Endothelial cell (in vitro differentiated cells): ENCODE results near the gene TPST1. TPM values are rescaled to one million over a fixed set of nuclear protein-coding genes. Genes with fewer than 3 reads are reported as not detected.

ENCODE experiments used
- DNase-seq: peaks from one replicate; pipeline ENCODE4 v3.0.0; 2021; ENCODE audit warnings: low spot score
- H3K27ac Mint-ChIP-seq: one replicate; pipeline ENCODE4 v1.8.0; 2021; ENCODE audit warnings: mixed read lengths, inconsistent platforms; ENCODE audit not compliant: unreplicated experiment
- H3K27me3 Mint-ChIP-seq: one replicate; pipeline ENCODE4 v1.8.0; 2021; ENCODE audit warnings: mild to moderate bottlenecking, moderate library complexity, mixed read lengths, inconsistent platforms; ENCODE audit not compliant: unreplicated experiment
- H3K36me3 Mint-ChIP-seq: one replicate; pipeline ENCODE4 v1.8.0; 2021; ENCODE audit warnings: mild to moderate bottlenecking, low read depth, mixed read lengths, inconsistent platforms; ENCODE audit not compliant: unreplicated experiment
- H3K4me1 Mint-ChIP-seq: one replicate; pipeline ENCODE4 v1.8.0; 2021; ENCODE audit warnings: mild to moderate bottlenecking, mixed read lengths, inconsistent platforms; ENCODE audit not compliant: unreplicated experiment
- H3K4me3 Mint-ChIP-seq: one replicate; pipeline ENCODE4 v1.8.0; 2021; ENCODE audit warnings: mild to moderate bottlenecking, mixed read lengths, inconsistent platforms; ENCODE audit not compliant: unreplicated experiment
- H3K9me3 Mint-ChIP-seq: one replicate; pipeline ENCODE4 v1.8.0; 2021; ENCODE audit warnings: mixed read lengths, inconsistent platforms; ENCODE audit not compliant: unreplicated experiment
- CTCF ChIP-seq: fragments of 200-600 bp; sonication (generic); IDR thresholded peaks from one replicate; pipeline ENCODE4 v1.5.0; 2021; ENCODE audit warnings: antibody characterized with exemption; ENCODE audit not compliant: unreplicated experiment
- total RNA-seq: library from RNA; stranded (reverse); fragmentation: NEBNext Ultra II Directional; extraction: Animal tissue kit (Norgen Biotek cat#: 25700); gene quantifications from one replicate; pipeline ENCODE4 v1.2.1, GENCODE V29; 2021; ENCODE audit not compliant: unreplicated experiment

TPST1 gene
- total RNA-seq, 1 donor from 2014 or later, result 17.7 TPM

- Mint-ChIP-seq H3K4me3 (no peak overlapping the region), H3K36me3 (peaks cover 3% of the 10 kb centered on the region), H3K9me3 (no peaks in the 10 kb centered on the region), H3K27me3 (peaks cover 2% of the 10 kb centered on the region), H3K27ac (no peak overlapping the region), H3K4me1 (no peaks in the 10 kb centered on the region)
- no peak for TF ChIP-seq CTCF
- DNase-seq, result no peak
Observed at GRCh38 chr7:66303454-66304155, 98.5 kb downstream of the TPST1 start.

- no peaks in the 10 kb centered on the region for H3K9me3 Mint-ChIP-seq
- no peak for TF ChIP-seq CTCF
- DNase-seq, result no peak
- H3K27ac Mint-ChIP-seq, result no peak overlapping the region
- H3K27me3 Mint-ChIP-seq, result peaks cover 2% of the 10 kb centered on the region
- H3K4me3 Mint-ChIP-seq, result no peak overlapping the region
- peaks cover 1% of the 10 kb centered on the region for H3K36me3 Mint-ChIP-seq
- peaks cover 3% of the 10 kb centered on the region for H3K4me1 Mint-ChIP-seq
Observed at GRCh38 chr7:66304536-66304935, 99.4 kb downstream of the TPST1 start.

DNA sequence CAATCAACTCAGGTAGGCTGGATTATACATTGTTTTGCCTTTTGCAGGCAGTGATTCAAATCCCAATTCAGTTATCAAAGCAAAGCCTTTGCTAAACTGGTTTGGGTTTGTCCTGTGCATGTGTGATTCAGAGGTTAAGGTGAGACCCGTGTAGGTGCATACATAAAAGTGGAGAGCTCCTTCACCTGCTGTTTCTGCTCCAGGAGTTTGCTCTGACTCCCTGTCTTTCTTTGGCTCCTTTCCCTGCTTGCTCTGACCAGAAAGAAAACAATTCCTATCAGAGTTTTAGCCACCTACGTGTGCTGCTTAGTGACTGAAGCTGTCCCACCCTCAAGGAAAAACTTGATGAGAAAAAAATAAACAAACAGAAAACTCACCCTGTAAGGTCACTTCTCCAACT, 101.1 kb downstream of the TPST1 start:
- Mint-ChIP-seq H3K4me3 (no peak overlapping the region), H3K4me1 (peaks cover 11% of the 10 kb centered on the region), H3K36me3 (no peaks in the 10 kb centered on the region), H3K27me3 (peaks cover 2% of the 10 kb centered on the region), H3K9me3 (no peaks in the 10 kb centered on the region), H3K27ac (no peak overlapping the region)
- no peak for DNase-seq
- TF ChIP-seq CTCF, result no peak

GRCh38 chr7:66307591-66308215, 102.6 kb downstream of the TPST1 start:
- Mint-ChIP-seq H3K4me1 (peaks cover 11% of the 10 kb centered on the region), H3K36me3 (no peaks in the 10 kb centered on the region), H3K27me3 (peaks cover 2% of the 10 kb centered on the region), H3K27ac (no peak overlapping the region), H3K4me3 (no peak overlapping the region), H3K9me3 (no peaks in the 10 kb centered on the region)
- DNase-seq, result no peak
- TF ChIP-seq CTCF, result no peak

GRCh38 chr7:66308411-66308810, 103.3 kb downstream of the TPST1 start:
- peaks cover 2% of the 10 kb centered on the region for H3K27me3 Mint-ChIP-seq

More at GRCh38 chr7:66308411-66308810, 103.3 kb downstream of the TPST1 start:
- Mint-ChIP-seq H3K9me3 (no peaks in the 10 kb centered on the region), H3K4me3 (no peak overlapping the region), H3K36me3 (no peaks in the 10 kb centered on the region), H3K27ac (no peak overlapping the region), H3K4me1 (peaks cover 11% of the 10 kb centered on the region)
- TF ChIP-seq CTCF, result no peak
- no peak for DNase-seq
